GM18907 (cell line): ENCODE results near the gene NTSR1.
A peak's percentile ranks its signal among the peaks of the same experiment; 100 is the strongest.

Source experiments
- ATAC-seq: cut with Tn5 transposase; IDR thresholded peaks from one replicate; pipeline ENCODE4 v1.9.1; 2021; ENCODE audit warnings: mild to moderate bottlenecking, moderate library complexity; ENCODE audit not compliant: unreplicated experiment

The NTSR1 gene

GRCh38 chr20:62780204-62780603, 71.6 kb downstream of the NTSR1 start:
- no peak for ATAC-seq

- ATAC-seq: no peak
These were observed 72.1 kb downstream of the NTSR1 start for GRCh38 chr20:62780696-62781095.

- ATAC-seq: no peak
These were observed 73.7 kb downstream of the NTSR1 start for GRCh38 chr20:62782149-62782892.

GRCh38 chr20:62782893-62783278, 74.2 kb downstream of the NTSR1 start:
- no peak for ATAC-seq

- ATAC-seq: no peak
These were observed 75.9 kb downstream of the NTSR1 start for GRCh38 chr20:62784497-62784896.

- no peak for ATAC-seq
These were observed 76.8 kb downstream of the NTSR1 start for GRCh38 chr20:62785393-62785792.

- ATAC-seq: no peak
These were observed 77.5 kb downstream of the NTSR1 start for GRCh38 chr20:62786157-62786556.

GRCh38 chr20:62787321-62787720, 78.7 kb downstream of the NTSR1 start:
- no peak for ATAC-seq

- ATAC-seq: no peak
These were observed 79.2 kb downstream of the NTSR1 start for GRCh38 chr20:62787866-62788265.

- ATAC-seq: no peak
These were observed 80.0 kb downstream of the NTSR1 start for GRCh38 chr20:62788607-62789006.

GRCh38 chr20:62790075-62790474, 81.4 kb downstream of the NTSR1 start:
- no peak for ATAC-seq

GRCh38 chr20:62791301-62792181, 82.9 kb downstream of the NTSR1 start:
- peak; percentile 22 for ATAC-seq

- no peak for ATAC-seq
These were observed 83.7 kb downstream of the NTSR1 start for GRCh38 chr20:62792182-62792939.

GRCh38 chr20:62792940-62793756, 84.5 kb downstream of the NTSR1 start:
- no peak for ATAC-seq

GRCh38 chr20:62793757-62794006, 85.0 kb downstream of the NTSR1 start:
- no peak for ATAC-seq

GRCh38 chr20:62794007-62794724, 85.5 kb downstream of the NTSR1 start:
- peak; percentile 68 for ATAC-seq

- no peak for ATAC-seq
These were observed 86.6 kb downstream of the NTSR1 start for GRCh38 chr20:62795023-62795761.

- ATAC-seq: no peak
These were observed 88.3 kb downstream of the NTSR1 start for GRCh38 chr20:62796699-62797491.
